ENCODE measurements around the gene ACOXL. TPM values are rescaled to one million over a fixed set of nuclear protein-coding genes. Genes with fewer than 3 reads are reported as not detected.
A peak's percentile ranks its signal among the peaks of the same experiment; 100 is the strongest.
"Not testable (repeated sequence)": the region's sequence is repeated elsewhere in the genome, so short reads cannot be mapped to it uniquely, and the experiment has no call there.

ACOXL gene
- total RNA-seq, 1 donor from 2014 or later, result not detected

- no peak for DNase-seq (ENCODE audit: low read depth in 2 of 2)
Measured at GRCh38 chr2:110960954-110961353, 228.6 kb downstream of the ACOXL start.

- not testable (repeated sequence) for DNase-seq (ENCODE audit: low read depth in 2 of 2)
Measured at GRCh38 chr2:110961643-110962042, 229.3 kb downstream of the ACOXL start.

GRCh38 chr2:110969696-110970095, 237.3 kb downstream of the ACOXL start:
- DNase-seq (ENCODE audit: low read depth in 2 of 2), result no peak

- no peak for DNase-seq (ENCODE audit: low read depth in 2 of 2)
Measured at GRCh38 chr2:110970201-110970600, 237.8 kb downstream of the ACOXL start.

GRCh38 chr2:110971811-110972210, 239.4 kb downstream of the ACOXL start:
- DNase-seq (ENCODE audit: low read depth in 2 of 2), result no peak

- no peak for DNase-seq (ENCODE audit: low read depth in 2 of 2)
Measured at GRCh38 chr2:110973262-110973661, 240.9 kb downstream of the ACOXL start.

GRCh38 chr2:110977403-110977802, 245.0 kb downstream of the ACOXL start:
- DNase-seq (ENCODE audit: low read depth in 2 of 2), result no peak

- DNase-seq (ENCODE audit: low read depth in 2 of 2), result no peak
Measured at GRCh38 chr2:110978148-110978547, 245.8 kb downstream of the ACOXL start.

- no peak for DNase-seq (ENCODE audit: low read depth in 2 of 2)
Measured at GRCh38 chr2:110978756-110979470, 246.5 kb downstream of the ACOXL start.

GRCh38 chr2:110979471-110980338, 247.3 kb downstream of the ACOXL start:
- DNase-seq (ENCODE audit: low read depth in 2 of 2), result no peak

- DNase-seq (ENCODE audit: low read depth in 2 of 2), result no peak
Measured at GRCh38 chr2:110980339-110981062, 248.1 kb downstream of the ACOXL start.

- DNase-seq (ENCODE audit: low read depth in 2 of 2), result no peak
Measured at GRCh38 chr2:110983133-110983532, 250.8 kb downstream of the ACOXL start.

- DNase-seq (ENCODE audit: low read depth in 2 of 2), result no peak
Measured at GRCh38 chr2:110984694-110985490, 252.5 kb downstream of the ACOXL start.

- no peak for DNase-seq (ENCODE audit: low read depth in 2 of 2)
Measured at GRCh38 chr2:110990440-110990839, 258.1 kb downstream of the ACOXL start.

- DNase-seq (ENCODE audit: low read depth in 2 of 2), result no peak
Measured at GRCh38 chr2:110991911-110992310, 259.5 kb downstream of the ACOXL start.

GRCh38 chr2:110992886-110993285, 260.5 kb downstream of the ACOXL start:
- no peak for DNase-seq (ENCODE audit: low read depth in 2 of 2)

- DNase-seq (ENCODE audit: low read depth in 2 of 2), result peak; percentile 8 to 47
Measured at GRCh38 chr2:110993557-110994231, 261.3 kb downstream of the ACOXL start.

GRCh38 chr2:110994250-110994961, 262.0 kb downstream of the ACOXL start:
- no peak for DNase-seq (ENCODE audit: low read depth in 2 of 2)

- no peak for DNase-seq (ENCODE audit: low read depth in 2 of 2)
Measured at GRCh38 chr2:110995911-110996310, 263.5 kb downstream of the ACOXL start.
